Hematopoietic multipotent progenitor cell treated with erythropoietin and hydrocortisone succinate and interleukin-3 and kit ligand, for 4 days (in vitro differentiated cells): Measurements from ENCODE around the gene NPIPA5.
"Not testable (repeated sequence)": the region's sequence is repeated elsewhere in the genome, so short reads cannot be mapped to it uniquely, and the experiment has no call there.

Source experiments
- DNase-seq: peaks from one replicate; pipeline ENCODE4 v3.0.0-alpha.2; 2015

Gene NPIPA5

DNA sequence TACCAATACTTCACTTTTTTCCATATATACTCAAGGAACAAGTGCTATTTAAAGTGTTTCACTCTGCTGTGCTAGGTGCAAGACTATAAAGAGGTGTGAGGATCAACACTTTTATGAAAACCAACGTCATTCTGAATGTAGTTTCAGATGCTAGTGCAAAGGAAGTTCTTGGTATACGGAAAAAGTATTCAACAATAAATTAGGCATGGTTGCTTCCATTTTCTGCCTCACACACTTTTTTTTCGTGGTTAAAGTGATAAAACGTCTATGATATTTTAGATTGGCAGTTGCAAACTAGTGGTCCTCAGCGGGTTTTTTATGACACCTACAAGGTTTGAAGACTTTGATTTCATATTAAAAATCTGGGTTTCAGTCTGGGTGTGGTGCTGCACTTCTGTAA lies 11.8 kb upstream of the NPIPA5 start:
- not testable (repeated sequence) for DNase-seq

DNA sequence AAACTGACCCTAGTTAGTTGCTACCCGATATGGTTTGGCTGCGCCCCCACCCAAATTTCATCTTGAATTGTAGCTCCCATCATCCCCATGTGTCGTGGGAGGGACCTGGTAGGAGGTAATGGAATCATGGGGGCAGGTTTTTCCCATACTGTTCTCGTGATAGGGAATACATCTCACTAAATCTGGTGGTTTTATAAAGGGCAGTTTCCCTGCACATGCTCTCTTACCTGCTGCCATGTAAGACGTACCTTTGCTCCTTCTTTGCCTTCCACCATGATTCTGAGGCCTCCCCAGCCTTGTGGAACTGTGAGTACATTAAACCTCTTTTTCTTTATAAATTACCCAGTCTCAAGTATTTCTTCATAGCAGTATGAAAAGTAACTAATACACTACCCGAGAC lies 10.0 kb upstream of the NPIPA5 start:
- DNase-seq: not testable (repeated sequence)

DNA sequence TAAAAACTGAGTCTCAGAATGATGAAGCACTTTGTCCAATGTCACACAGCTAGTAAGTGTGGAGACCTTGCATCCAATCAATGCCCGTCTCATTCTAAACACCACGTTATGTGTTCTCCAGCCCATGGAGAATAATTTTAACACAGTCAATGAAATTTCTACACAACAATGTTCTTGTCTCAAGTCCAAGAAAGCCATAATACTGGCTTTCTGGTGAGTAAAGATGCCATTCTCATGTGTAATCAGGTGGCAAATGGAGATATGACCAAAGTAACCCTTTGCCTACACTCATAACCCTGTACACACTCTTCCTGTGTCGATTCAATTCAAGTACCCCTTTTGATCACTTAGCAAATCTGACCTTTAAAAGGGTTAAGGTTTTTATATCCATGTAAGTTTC lies 4.7 kb upstream of the NPIPA5 start:
- not testable (repeated sequence) for DNase-seq

DNA sequence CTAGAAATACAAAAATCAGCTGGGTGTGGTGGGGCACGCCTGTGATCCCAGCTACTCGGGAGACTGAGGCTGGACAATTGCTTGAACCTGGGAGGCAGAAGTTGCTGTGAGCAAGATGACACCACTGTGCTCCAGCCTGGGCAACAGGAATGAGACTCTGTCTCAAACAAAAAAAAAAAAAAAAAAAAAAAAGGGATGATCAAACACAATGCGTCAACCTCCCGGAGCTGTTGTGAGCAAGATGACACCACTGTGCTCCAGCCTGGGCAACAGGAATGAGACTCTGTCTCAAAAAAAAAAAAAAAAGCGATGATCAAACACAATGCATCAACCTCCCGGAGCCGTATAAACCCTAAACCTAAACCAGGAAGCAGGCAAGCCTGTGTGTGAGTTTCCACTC lies 20.6 kb downstream of the NPIPA5 start:
- not testable (repeated sequence) for DNase-seq

DNA sequence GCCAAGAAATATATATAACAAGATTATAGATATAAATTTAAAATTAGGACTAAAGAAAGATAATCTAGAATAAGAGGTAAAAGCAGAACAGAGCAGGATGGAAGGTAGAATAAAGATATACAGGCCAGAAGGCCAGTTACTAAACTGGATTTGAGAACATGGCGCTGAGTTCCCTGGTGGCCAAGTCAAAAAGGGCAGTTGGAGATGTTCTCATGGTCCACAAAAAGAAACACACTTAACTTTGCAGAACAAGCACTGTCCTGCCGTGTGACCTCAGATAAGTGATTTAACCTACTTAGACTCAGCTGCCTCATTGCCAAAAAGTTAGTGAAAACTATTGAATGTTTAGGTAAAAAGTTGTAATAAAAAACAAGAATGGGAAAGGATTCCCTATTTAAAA lies 23.2 kb downstream of the NPIPA5 start:
- not testable (repeated sequence) for DNase-seq

DNA sequence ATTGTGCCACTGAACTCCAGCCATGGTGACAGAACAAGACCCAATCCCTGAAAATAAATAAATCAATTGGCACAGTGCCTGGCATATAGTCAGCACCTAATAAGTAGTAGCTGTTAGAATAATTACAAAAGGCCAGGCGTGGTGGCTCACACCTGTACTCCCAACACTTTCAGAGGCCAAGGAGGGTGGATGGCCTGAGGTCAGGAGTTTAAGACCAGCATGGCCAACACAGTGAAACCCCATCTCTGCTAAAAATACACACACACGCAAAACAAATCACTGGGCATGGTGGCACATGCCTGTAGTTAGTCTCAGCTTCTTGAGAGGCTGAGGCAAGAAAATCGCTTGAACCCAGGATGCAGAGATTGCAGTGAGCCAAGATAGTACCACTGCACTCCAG lies 25.2 kb downstream of the NPIPA5 start:
- DNase-seq: not testable (repeated sequence)

DNA sequence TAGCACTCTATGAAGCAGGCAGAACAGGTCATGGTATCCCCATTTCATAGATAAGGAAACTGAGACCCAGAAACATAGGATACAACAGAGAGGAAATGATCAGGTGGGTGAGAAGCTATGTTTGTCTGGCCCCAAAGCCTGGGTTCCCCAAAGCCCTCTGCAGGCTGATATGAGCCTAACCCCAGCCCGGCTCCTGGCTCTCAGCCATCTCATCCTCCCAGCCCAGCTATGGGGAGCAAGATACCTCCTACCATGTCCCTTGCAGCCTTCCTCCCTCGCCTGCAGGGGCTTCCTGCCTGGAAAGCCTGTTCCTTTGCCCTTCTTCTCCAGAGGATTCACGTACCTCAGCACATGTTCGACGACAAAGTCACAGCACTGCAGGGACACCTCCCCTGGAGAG lies 26.3 kb downstream of the NPIPA5 start:
- DNase-seq: not testable (repeated sequence)

DNA sequence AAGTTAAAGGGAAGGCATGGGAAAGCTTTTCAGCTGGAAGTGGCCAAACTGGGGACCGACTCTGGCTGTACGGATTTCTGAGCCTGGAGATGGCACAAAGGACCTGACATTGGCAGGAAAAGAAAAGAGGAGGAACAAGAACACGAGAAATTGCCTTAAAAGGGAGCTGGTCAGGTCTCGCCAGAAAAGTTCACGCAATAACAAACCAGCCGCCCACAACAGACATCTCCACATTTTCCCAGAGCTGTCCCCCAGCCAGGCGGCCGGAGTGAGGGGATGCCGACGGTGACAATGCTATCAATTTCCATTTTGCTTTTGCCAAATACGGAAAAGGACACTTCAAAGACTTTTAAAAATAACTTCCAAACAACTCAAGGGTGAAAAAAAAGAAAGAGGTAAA lies 26.8 kb downstream of the NPIPA5 start:
- not testable (repeated sequence) for DNase-seq

DNA sequence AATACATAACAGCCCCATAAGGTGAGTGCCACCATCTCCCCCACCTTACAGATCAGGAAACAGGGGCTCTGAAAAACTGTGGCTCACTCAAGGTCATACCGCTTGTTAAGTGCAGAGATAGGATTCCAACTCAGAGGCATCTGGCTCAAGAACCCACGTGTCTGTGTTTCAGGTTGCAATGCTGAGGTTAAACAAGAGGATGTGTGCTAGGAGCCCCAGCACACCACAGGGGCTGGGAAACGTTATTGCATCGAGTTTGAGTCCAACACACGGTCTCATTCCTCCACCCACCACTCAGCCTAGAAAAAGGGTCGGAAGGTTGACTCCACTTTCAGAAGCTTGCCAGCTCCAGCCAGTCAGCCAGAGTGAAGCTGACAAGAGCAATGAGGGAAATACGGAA lies 29.4 kb downstream of the NPIPA5 start:
- DNase-seq: not testable (repeated sequence)

DNA sequence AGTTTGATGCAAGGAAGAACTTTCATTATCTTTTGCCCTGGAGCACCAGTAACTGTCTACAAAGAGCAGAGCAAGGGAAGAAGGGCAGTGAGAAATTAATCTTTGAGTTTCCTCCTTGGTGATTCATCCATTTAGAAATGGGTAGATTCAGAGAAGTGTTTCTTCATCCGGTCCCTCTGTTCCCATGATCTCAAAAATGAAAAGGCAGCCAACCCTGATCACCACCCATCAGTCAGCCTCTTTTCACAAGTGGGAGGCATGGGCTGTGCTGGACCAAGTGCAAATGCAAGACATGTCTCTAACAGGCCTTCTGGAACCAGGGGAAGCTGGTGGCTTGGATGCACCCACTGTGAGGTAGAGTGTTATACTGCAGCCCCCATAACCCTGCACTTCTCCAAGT lies 35.8 kb downstream of the NPIPA5 start:
- not testable (repeated sequence) for DNase-seq

DNA sequence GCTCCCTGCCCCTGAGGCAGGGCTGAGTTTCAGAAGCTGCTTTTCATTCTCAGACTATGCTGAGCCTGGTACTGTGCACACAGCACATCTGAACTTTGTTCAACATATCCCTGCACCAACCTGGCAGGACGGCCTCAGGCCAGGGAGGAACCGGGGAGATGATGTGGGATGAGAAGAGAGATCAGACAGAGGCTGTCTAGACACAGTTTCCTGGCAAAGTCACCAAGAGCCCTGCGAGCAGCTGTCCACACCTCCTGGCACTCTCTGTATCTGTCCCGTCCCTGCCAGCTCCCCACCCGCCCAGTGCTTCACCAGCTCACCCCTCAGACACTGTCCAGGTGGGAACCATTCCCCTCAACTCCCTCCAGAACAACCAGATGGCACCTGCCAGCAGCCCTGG lies 39.1 kb downstream of the NPIPA5 start:
- DNase-seq: not testable (repeated sequence)

DNA sequence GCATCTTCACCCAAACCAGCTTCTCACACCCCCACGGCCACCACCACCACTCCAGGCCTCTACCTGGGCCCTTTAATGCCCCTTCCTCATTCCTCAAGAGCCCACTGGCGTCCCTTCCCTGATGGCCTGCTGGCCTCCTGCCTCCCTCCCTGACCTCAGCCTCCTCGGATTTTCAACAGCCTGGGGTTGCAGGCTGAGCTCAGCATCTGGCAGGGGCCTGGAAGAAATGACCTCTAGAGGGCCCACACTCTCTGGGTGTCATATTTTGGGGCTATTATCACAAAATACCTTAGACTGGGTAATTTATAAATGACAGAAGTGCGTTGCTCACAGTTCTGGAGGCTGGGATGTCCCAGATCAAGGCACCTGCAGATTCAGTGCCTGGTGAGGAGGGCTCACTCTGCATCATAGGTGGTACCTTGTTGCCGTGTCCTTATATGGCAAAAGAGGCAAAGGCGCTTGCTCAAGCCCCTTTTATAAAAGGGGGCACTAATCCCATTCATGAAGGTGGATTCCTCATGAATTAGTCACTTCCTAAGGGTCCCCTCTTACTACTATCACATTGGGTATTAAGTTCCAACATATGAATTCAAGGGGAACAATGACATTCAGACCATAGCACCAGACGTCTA lies 40.0 kb downstream of the NPIPA5 start:
- DNase-seq: not testable (repeated sequence)

DNA sequence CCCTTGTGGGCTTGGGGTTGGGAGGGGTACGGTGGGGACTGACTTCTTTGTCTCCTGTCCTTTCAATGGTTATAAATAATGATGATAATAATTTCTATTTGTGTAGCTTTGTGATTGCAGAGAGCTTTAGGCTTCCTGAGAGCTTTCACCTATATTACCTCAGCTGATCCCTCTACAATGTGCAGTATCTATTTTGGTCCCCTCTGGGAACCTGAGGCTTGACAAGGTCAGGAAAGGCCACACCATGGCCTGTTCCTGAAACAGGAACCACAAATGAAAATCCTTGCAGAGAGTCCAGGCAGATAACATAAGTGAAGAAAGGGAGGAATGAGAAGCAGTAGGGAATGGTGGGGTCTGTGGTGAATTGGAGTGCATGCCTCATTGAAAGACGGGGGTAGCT lies 42.5 kb downstream of the NPIPA5 start:
- DNase-seq: not testable (repeated sequence)

DNA sequence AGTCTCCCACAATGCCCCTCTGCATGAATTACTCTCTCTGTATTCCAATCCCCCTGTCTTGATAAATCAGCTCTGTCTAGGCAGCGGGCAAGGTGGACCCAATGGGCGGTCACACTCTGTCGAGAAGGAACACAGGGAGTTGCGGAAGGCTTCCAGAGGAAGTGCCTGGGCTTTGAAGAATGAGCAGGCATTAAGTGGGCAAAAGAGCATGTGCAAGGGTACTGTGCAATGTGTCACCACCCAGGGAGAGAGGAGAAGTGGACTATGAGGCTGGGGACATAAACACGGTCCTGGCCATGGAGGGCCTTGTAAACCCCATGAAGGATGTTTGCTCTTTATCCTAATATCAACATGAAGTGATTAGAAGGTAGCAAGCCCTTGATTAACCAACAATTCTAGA lies 44.1 kb downstream of the NPIPA5 start:
- not testable (repeated sequence) for DNase-seq

DNA sequence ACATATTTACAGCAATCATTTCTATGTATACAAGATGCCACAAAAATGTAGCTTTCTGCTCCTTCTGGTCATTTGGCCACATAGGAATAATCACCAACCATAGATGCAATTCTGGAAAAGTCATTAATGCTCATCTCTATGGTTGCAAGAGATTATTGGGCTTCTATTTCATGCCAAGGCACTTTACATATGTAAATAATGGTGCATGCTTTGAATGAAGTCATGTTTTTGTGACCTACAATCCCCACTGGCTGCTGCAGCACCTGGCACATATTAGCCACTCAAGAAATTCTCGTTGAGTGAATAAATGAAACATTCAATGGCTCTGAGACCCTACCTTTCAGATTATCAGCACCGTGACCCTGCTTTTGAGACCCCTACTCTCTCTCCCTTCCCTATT lies 47.1 kb downstream of the NPIPA5 start:
- DNase-seq: not testable (repeated sequence)

DNA sequence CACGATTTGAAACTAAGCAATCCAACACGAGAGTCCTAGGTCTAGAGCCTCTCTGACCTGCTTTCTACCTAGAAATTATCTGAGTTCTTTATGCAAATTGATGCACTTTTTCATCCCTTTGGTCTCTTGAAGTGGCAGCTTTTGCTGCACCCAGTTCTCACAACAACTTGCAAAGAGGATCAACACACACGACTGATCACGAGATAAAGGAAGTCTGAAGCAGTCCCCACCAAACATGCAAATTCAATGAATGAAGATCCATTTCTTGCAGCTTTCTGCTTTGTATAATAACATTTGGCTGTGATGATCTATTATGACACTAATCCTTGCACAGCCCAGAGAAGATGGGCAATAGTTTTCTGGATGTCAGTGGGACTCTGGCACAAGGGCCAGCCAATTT lies 53.1 kb downstream of the NPIPA5 start:
- not testable (repeated sequence) for DNase-seq

DNA sequence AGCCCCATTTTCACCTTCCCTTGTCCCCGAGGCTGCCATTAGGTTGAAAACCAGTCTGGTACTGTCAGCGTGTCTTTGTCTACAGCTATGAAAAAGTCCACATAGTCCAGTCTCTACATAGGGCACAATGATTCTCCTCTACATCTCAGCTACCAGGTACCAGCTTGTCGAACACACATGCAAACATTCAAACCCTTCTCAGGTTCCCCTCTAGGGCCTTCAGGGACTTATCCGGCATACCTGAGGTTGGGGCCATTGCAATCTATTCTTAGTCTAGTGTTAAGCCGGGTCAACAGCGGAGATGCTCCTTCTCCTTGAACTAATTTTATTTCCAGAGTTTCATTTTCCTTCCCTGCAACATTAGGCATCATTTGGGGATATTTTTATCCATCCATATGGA lies 54.7 kb downstream of the NPIPA5 start:
- DNase-seq: not testable (repeated sequence)

DNA sequence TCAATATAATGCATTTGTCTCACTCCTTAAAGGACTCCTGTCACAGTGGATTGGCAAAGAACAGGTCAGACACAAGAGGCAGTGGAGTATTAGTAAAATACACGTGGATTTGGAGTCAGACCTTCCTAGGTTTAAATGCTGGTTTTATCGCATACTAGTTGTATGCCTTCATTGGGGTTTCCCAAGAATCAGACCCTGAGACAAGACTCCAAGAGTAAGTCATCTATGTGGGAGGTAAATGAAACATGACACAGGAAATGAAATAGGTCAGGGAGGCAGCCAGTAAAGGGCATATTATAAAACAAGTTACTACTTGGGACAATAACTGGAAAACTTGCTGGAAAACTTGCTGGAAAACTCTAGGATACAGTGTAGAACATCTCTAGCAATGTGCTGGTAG lies 56.9 kb downstream of the NPIPA5 start:
- not testable (repeated sequence) for DNase-seq

DNA sequence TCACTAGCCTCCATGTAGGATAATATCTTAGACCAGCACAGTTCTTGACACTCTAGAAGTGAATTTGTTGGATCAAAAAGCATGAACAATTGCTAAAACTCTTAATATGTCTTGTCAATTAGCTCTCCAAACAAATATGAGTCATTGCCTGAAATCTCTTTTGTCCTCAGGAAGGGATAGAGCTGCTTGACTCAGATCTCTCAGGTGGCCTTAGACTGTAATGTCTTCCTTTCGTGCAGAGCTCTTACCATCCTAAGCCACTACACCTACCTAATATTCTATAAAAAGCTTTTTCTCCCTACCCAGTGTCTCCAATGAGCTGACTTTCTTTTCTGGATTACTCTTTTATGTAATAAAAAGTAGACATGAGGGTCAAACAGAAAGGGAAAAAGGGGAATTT lies 63.5 kb downstream of the NPIPA5 start:
- not testable (repeated sequence) for DNase-seq
